Renal cortical epithelial cell (primary cell): Measurements from ENCODE around the gene CREB5. TPM values are rescaled to one million over a fixed set of nuclear protein-coding genes. Genes with fewer than 3 reads are reported as not detected.
A peak's percentile ranks its signal among the peaks of the same experiment; 100 is the strongest.

Experiments used
- DNase-seq: peaks from one replicate; pipeline ENCODE4 v3.0.0-alpha.2; 2011; ENCODE audit warnings: low read depth
- total RNA-seq: library from RNA; depleted of rRNA; stranded (reverse); fragments of >200 nt; gene quantifications from 2 replicates; pipeline ENCODE4 v1.2.3, GENCODE V29; 2014

Gene CREB5
- total RNA-seq, 1 donor from 2014 or later: 14.1 TPM

- DNase-seq: no peak
Measured at GRCh38 chr7:28643188-28643569, 230.9 kb downstream of the CREB5 start.

GRCh38 chr7:28643584-28644340 is 231.4 kb downstream of the CREB5 start:
- DNase-seq: no peak

GRCh38 chr7:28645866-28646265 is 233.5 kb downstream of the CREB5 start:
- DNase-seq: no peak

GRCh38 chr7:28646376-28647075 is 234.2 kb downstream of the CREB5 start:
- no peak for DNase-seq

GRCh38 chr7:28647076-28647421 is 234.7 kb downstream of the CREB5 start:
- DNase-seq: no peak

GRCh38 chr7:28649189-28649588 is 236.9 kb downstream of the CREB5 start:
- DNase-seq: no peak

- DNase-seq: no peak
Measured at GRCh38 chr7:28649811-28650210, 237.5 kb downstream of the CREB5 start.

- DNase-seq: no peak
Measured at GRCh38 chr7:28654110-28654509, 241.8 kb downstream of the CREB5 start.

- DNase-seq: no peak
Measured at GRCh38 chr7:28656529-28656928, 244.2 kb downstream of the CREB5 start.

GRCh38 chr7:28658381-28658780 is 246.1 kb downstream of the CREB5 start:
- DNase-seq: no peak

GRCh38 chr7:28660132-28660531 is 247.8 kb downstream of the CREB5 start:
- no peak for DNase-seq

GRCh38 chr7:28661826-28662595 is 249.7 kb downstream of the CREB5 start:
- DNase-seq: no peak

GRCh38 chr7:28666154-28666553 is 253.8 kb downstream of the CREB5 start:
- DNase-seq: peak; percentile 75

- DNase-seq: no peak
Measured at GRCh38 chr7:28668085-28668484, 255.8 kb downstream of the CREB5 start.

GRCh38 chr7:28669330-28669729 is 257.0 kb downstream of the CREB5 start:
- DNase-seq: no peak

GRCh38 chr7:28671526-28671925 is 259.2 kb downstream of the CREB5 start:
- no peak for DNase-seq

- no peak for DNase-seq
Measured at GRCh38 chr7:28672397-28672797, 260.1 kb downstream of the CREB5 start.

- DNase-seq: peak; percentile 77
Measured at GRCh38 chr7:28674359-28674782, 262.1 kb downstream of the CREB5 start.

GRCh38 chr7:28675429-28675828 is 263.1 kb downstream of the CREB5 start:
- no peak for DNase-seq

- no peak for DNase-seq
Measured at GRCh38 chr7:28677668-28678067, 265.4 kb downstream of the CREB5 start.

- DNase-seq: no peak
Measured at GRCh38 chr7:28678431-28678965, 266.2 kb downstream of the CREB5 start.

- no peak for DNase-seq
Measured at GRCh38 chr7:28681693-28682310, 269.5 kb downstream of the CREB5 start.
